ENCODE data around the gene OR56A5.

OR56A5 gene

GRCh38 chr11:5922749-5923426 is 45.4 kb downstream of the OR56A5 start:
- CTCF ChIA-PET, result interaction anchor here (0.6 kb wide), 1 partner anchor 760 kb away, joined by 3 read pairs; the partner anchor contains the start of gene MRPL17
- no peaks in the 10 kb centered on the region for H3K4me1 ChIP-seq (ENCODE audit: control insufficient read depth, insufficient read depth, low read length)
- H3K36me3 ChIP-seq (ENCODE audit: control insufficient read depth in 2 of 2, insufficient read depth in 1 of 2, low read length in 2 of 2), result no peaks in the 10 kb centered on the region
- no peaks in the 10 kb centered on the region for H3K9me3 ChIP-seq (ENCODE audit: control insufficient read depth, insufficient read depth, low read depth, low read length)
- H3K4me3 ChIP-seq (ENCODE audit: low read depth, low read length), result no peak overlapping the region
- no peak for TF ChIP-seq ZBTB8A (tag by site-specific recombination; IDR thresholded peaks at IDR 0.05)
- no peak for TF ChIP-seq MEIS1 (CRISPR knock-in tag; IDR thresholded peaks at IDR 0.05; ENCODE audit: borderline replicate concordance)
- TF ChIP-seq ZNF843 (tag by site-specific recombination; IDR thresholded peaks at IDR 0.05), result no peak
- no peak for TF ChIP-seq ZSCAN16 (tag by site-specific recombination; IDR thresholded peaks at IDR 0.05)
- no peak for TF ChIP-seq GLIS1 (tag by site-specific recombination; IDR thresholded peaks at IDR 0.05)
- TF ChIP-seq ZIC2 (tag by site-specific recombination; IDR thresholded peaks at IDR 0.05), result no peak
- no peak for TF ChIP-seq ZNF18 (tag by site-specific recombination; IDR thresholded peaks at IDR 0.05)
- no peak for TF ChIP-seq ZSCAN23 (tag by site-specific recombination; IDR thresholded peaks at IDR 0.05)
- no peak for TF ChIP-seq ZNF394 (tag by site-specific recombination; IDR thresholded peaks at IDR 0.05; ENCODE audit: borderline replicate concordance)
- no peak for TF ChIP-seq ZBTB20 (tag by site-specific recombination; IDR thresholded peaks at IDR 0.05)
- TF ChIP-seq SETDB1 (IDR thresholded peaks at IDR 0.05; ENCODE audit: insufficient read length, low read length), result no peak
- no peak for TF ChIP-seq ZNF837 (tag by site-specific recombination; IDR thresholded peaks at IDR 0.05)
- POLR2A ChIA-PET, result no interaction called here
- no peak overlapping the region for H3K27ac ChIP-seq (ENCODE audit: extremely low read depth, low read depth, low read length)

Measured in HEK293 (cell line).